Measurements from ENCODE around the gene MLN.

- no peak for TF ChIP-seq CTCF (IDR thresholded peaks at IDR 0.05)
- no peak for TF ChIP-seq POLR2A (IDR thresholded peaks at IDR 0.05)
Observed at GRCh38 chr6:33783781-33784520, 19.9 kb downstream of the MLN start.
